Tibial nerve (tissue), 4 donors: ENCODE data around the gene NID2. TPM values are rescaled to one million over a fixed set of nuclear protein-coding genes. Genes with fewer than 3 reads are reported as not detected.
A peak's percentile ranks its signal among the peaks of the same experiment; 100 is the strongest.

Experiments used
- DNase-seq, 2 donors: peaks; one replicate each; pipeline ENCODE4 v3.0.0-alpha.2; 2019; ENCODE audit warnings: low spot score in 2 of 2
- H3K27ac ChIP-seq, 4 donors: fragments of 200-600 bp; sonication (generic) in 3 of 4; one replicate each; pipeline ENCODE4 v1.5.1; 2017 to 2019; ENCODE audit warnings: mild to moderate bottlenecking in 1 of 4
- H3K27me3 ChIP-seq, 2 donors: fragments of 200-600 bp; sonication (generic) in 1 of 2; one replicate each; pipeline versions ENCODE4 v1.5.1 to v1.6.0; 2017 to 2019
- H3K36me3 ChIP-seq, 3 donors: fragments of 200-600 bp; sonication (generic); one replicate each; pipeline ENCODE4 v1.5.1; 2018 to 2019
- H3K4me1 ChIP-seq, 4 donors: fragments of 200-600 bp; sonication (generic) in 3 of 4; one replicate each; pipeline ENCODE4 v1.5.1; 2017 to 2019
- H3K4me3 ChIP-seq, 4 donors: fragments of 200-600 bp; sonication (generic) in 3 of 4; one replicate each; pipeline ENCODE4 v1.5.1; 2017 to 2019; ENCODE audit warnings: mild to moderate bottlenecking in 1 of 4, moderate library complexity in 1 of 4
- H3K9me3 ChIP-seq, 4 donors: fragments of 200-600 bp; sonication (generic) in 3 of 4; one replicate each; pipeline ENCODE4 v1.5.1; 2017 to 2019
- CTCF ChIP-seq, 5 experiments: fragments of 200-600 bp in 3 of 5; fragments of 450-650 bp in 2 of 5; sonication (generic) in 3 of 5; IDR thresholded peaks; one replicate each; pipeline ENCODE4 v1.5.1; 2016 to 2019; ENCODE audit warnings: antibody characterized with exemption in 5 of 5, mild to moderate bottlenecking in 3 of 5, moderate library complexity in 2 of 5
- EP300 ChIP-seq, 2 donors: sonication (generic); formaldehyde crosslinking; IDR thresholded peaks; one replicate each; pipeline ENCODE4 v1.6.1; 2017; ENCODE audit warnings: antibody characterized with exemption in 2 of 2, mild to moderate bottlenecking in 1 of 2
- POLR2A ChIP-seq, 2 donors: fragments of 450-650 bp; IDR thresholded peaks; one replicate each; pipeline ENCODE4 v1.6.1; 2017; ENCODE audit warnings: antibody characterized with exemption in 2 of 2, mild to moderate bottlenecking in 2 of 2, moderate library complexity in 2 of 2
- WGBS, 2 donors: methylation state at CpG; one replicate each; pipeline ENCODE4 v1.1.5; 2018; 5-methylcytosine and 5-hydroxymethylcytosine counted together
- total RNA-seq, 4 donors: library from RNA; depleted of rRNA; stranded (reverse); fragments of >200 nt; gene quantifications; one replicate each; pipeline ENCODE4 v1.1.0, GENCODE V29; 2016

NID2 gene
- total RNA-seq, 4 donors from 2014 or later = 61.4 to 90.0 (median 79.4) TPM

- H3K4me3 ChIP-seq = no peak overlapping the region
- H3K27me3 ChIP-seq = no peaks in the 10 kb centered on the region
- DNase-seq = no peak
- TF ChIP-seq CTCF (IDR thresholded peaks at IDR 0.05) (no peak), POLR2A (IDR thresholded peaks at IDR 0.05) (no peak), EP300 (IDR thresholded peaks at IDR 0.05) (no peak)
- H3K36me3 ChIP-seq = no peaks in the 10 kb centered on the region
- peaks cover 0 to 7% (median 0%) of the 10 kb centered on the region in 4 donors for H3K9me3 ChIP-seq
- H3K4me1 ChIP-seq = peaks cover 0 to 35% (median 2%) of the 10 kb centered on the region in 4 donors
- WGBS, 2 donors = 70 to 80% methylated on average over 2 of the region's 2 CpGs
- peak overlapping the region in 1 of 4 donors; percentile 47 for H3K27ac ChIP-seq
Observed at GRCh38 chr14:52080158-52080800, 11.4 kb upstream of the NID2 start.

- Histone ChIP-seq H3K9me3 (peaks cover 0 to 4% (median 0%) of the 10 kb centered on the region in 4 donors), H3K27ac (no peak overlapping the region), H3K36me3 (no peaks in the 10 kb centered on the region), H3K4me3 (no peak overlapping the region), H3K27me3 (no peaks in the 10 kb centered on the region), H3K4me1 (peaks cover 0 to 39% (median 2%) of the 10 kb centered on the region in 4 donors)
- no peak for DNase-seq
- WGBS, 2 donors = 53 to 57% methylated on average over 7 of the region's 7 CpGs
- no peak for TF ChIP-seq EP300 (IDR thresholded peaks at IDR 0.05)
- no peak for TF ChIP-seq POLR2A (IDR thresholded peaks at IDR 0.05)
- no peak for TF ChIP-seq CTCF (IDR thresholded peaks at IDR 0.05)
Observed at GRCh38 chr14:52079239-52079959, 10.5 kb upstream of the NID2 start.

GRCh38 chr14:52078721-52079120 is 9.9 kb upstream of the NID2 start:
- 91 to 95% methylated on average over 2 of the region's 2 CpGs for WGBS, 2 donors
- no peak overlapping the region for H3K27ac ChIP-seq
- no peaks in the 10 kb centered on the region for H3K9me3 ChIP-seq
- no peaks in the 10 kb centered on the region for H3K36me3 ChIP-seq
- TF ChIP-seq POLR2A (IDR thresholded peaks at IDR 0.05) (no peak), CTCF (IDR thresholded peaks at IDR 0.05) (no peak), EP300 (IDR thresholded peaks at IDR 0.05) (no peak)
- DNase-seq = no peak
- no peaks in the 10 kb centered on the region for H3K27me3 ChIP-seq
- H3K4me3 ChIP-seq = no peak overlapping the region
- peaks cover 0 to 39% (median 2%) of the 10 kb centered on the region in 4 donors for H3K4me1 ChIP-seq

- WGBS, 2 donors = 43 to 53% methylated on average over 2 of the region's 2 CpGs
- Histone ChIP-seq H3K27me3 (no peaks in the 10 kb centered on the region), H3K9me3 (no peaks in the 10 kb centered on the region), H3K4me3 (no peak overlapping the region), H3K4me1 (peaks cover 0 to 44% (median 2%) of the 10 kb centered on the region in 4 donors), H3K27ac (no peak overlapping the region), H3K36me3 (no peaks in the 10 kb centered on the region)
- DNase-seq = no peak
- TF ChIP-seq POLR2A (IDR thresholded peaks at IDR 0.05) (no peak), EP300 (IDR thresholded peaks at IDR 0.05) (no peak), CTCF (IDR thresholded peaks at IDR 0.05) (no peak)
Observed at GRCh38 chr14:52078095-52078531, 9.3 kb upstream of the NID2 start.
